Fibroblast of peridontal ligament (primary cell): Measurements from ENCODE around the gene GNLY.

Experiments
- DNase-seq: peaks from one replicate; pipeline ENCODE4 v3.0.0-alpha.2; 2010; ENCODE audit errors: extremely low read depth

GNLY gene

GRCh38 chr2:85684806-85685205 is 9.4 kb upstream of the GNLY start:
- no peak for DNase-seq

GRCh38 chr2:85690932-85691331 is 3.2 kb upstream of the GNLY start:
- no peak for DNase-seq

GRCh38 chr2:85692039-85692645 is 2.0 kb upstream of the GNLY start:
- no peak for DNase-seq

- DNase-seq = no peak
Measured at GRCh38 chr2:85695121-85695520, 963 bp downstream of the GNLY start.

GRCh38 chr2:85695691-85696668 is 1.8 kb downstream of the GNLY start:
- DNase-seq = no peak

GRCh38 chr2:85697096-85697495 is 2.9 kb downstream of the GNLY start:
- no peak for DNase-seq

GRCh38 chr2:85697716-85698115 is 3.6 kb downstream of the GNLY start:
- DNase-seq = no peak

- DNase-seq = no peak
Measured at GRCh38 chr2:85698184-85698879, 4.2 kb downstream of the GNLY start.

- no peak for DNase-seq
Measured at GRCh38 chr2:85698880-85699254, 4.7 kb downstream of the GNLY start.

GRCh38 chr2:85699325-85699724 is 5.2 kb downstream of the GNLY start:
- no peak for DNase-seq

GRCh38 chr2:85702172-85702571 is 8.0 kb downstream of the GNLY start:
- DNase-seq = peak; percentile 70

- DNase-seq = no peak
Measured at GRCh38 chr2:85702800-85703199, 8.6 kb downstream of the GNLY start.

- no peak for DNase-seq
Measured at GRCh38 chr2:85703329-85703728, 9.2 kb downstream of the GNLY start.

GRCh38 chr2:85704038-85704437 is 9.9 kb downstream of the GNLY start:
- DNase-seq = no peak

GRCh38 chr2:85704800-85705679 is 10.9 kb downstream of the GNLY start:
- DNase-seq = no peak

GRCh38 chr2:85705680-85706039 is 11.5 kb downstream of the GNLY start:
- peak; percentile 93 for DNase-seq

- no peak for DNase-seq
Measured at GRCh38 chr2:85706063-85706462, 11.9 kb downstream of the GNLY start.

- DNase-seq = no peak
Measured at GRCh38 chr2:85706599-85707296, 12.6 kb downstream of the GNLY start.

- peak; percentile 95 for DNase-seq
Measured at GRCh38 chr2:85707304-85707703, 13.1 kb downstream of the GNLY start.

GRCh38 chr2:85708641-85709040 is 14.5 kb downstream of the GNLY start:
- no peak for DNase-seq

GRCh38 chr2:85709401-85709811 is 15.2 kb downstream of the GNLY start:
- DNase-seq = no peak
